Effector memory CD4-positive, alpha-beta T cell (primary cell): ENCODE data around the gene NPM1.
"Not testable (repeated sequence)": the region's sequence is repeated elsewhere in the genome, so short reads cannot be mapped to it uniquely, and the experiment has no call there.

Source experiments
- DNase-seq, 3 donors: peaks; one replicate each; pipeline ENCODE4 v3.0.0-alpha.2; 2020
- H3K27ac ChIP-seq: 2 replicates; pipeline ENCODE4 v1.7.0; 2013; ENCODE audit warnings: mild to moderate bottlenecking, low read length, moderate library complexity; ENCODE audit not compliant: insufficient read depth, poor library complexity, severe bottlenecking
- H3K27me3 ChIP-seq: replicated peaks from 2 replicates; pipeline ENCODE4 v1.7.0; 2013; ENCODE audit warnings: mild to moderate bottlenecking, low read length; ENCODE audit not compliant: insufficient read depth, control insufficient read depth, poor library complexity, severe bottlenecking
- H3K36me3 ChIP-seq: 2 replicates; pipeline ENCODE4 v1.7.0; 2013; ENCODE audit warnings: mild to moderate bottlenecking, low read length, moderate library complexity; ENCODE audit not compliant: control insufficient read depth, insufficient read depth
- H3K4me1 ChIP-seq: 2 replicates; pipeline ENCODE4 v1.7.0; 2013; ENCODE audit warnings: low read length, mild to moderate bottlenecking; ENCODE audit not compliant: control insufficient read depth, insufficient read depth, poor library complexity, severe bottlenecking
- H3K4me3 ChIP-seq: 2 replicates; pipeline ENCODE4 v1.7.0; 2013; ENCODE audit warnings: low read length, low read depth, mild to moderate bottlenecking; ENCODE audit not compliant: insufficient read depth, poor library complexity, severe bottlenecking
- H3K9me3 ChIP-seq: 2 replicates; pipeline ENCODE4 v1.7.0; 2013; ENCODE audit warnings: mild to moderate bottlenecking, low read length, moderate library complexity; ENCODE audit not compliant: control insufficient read depth

The NPM1 gene

DNA sequence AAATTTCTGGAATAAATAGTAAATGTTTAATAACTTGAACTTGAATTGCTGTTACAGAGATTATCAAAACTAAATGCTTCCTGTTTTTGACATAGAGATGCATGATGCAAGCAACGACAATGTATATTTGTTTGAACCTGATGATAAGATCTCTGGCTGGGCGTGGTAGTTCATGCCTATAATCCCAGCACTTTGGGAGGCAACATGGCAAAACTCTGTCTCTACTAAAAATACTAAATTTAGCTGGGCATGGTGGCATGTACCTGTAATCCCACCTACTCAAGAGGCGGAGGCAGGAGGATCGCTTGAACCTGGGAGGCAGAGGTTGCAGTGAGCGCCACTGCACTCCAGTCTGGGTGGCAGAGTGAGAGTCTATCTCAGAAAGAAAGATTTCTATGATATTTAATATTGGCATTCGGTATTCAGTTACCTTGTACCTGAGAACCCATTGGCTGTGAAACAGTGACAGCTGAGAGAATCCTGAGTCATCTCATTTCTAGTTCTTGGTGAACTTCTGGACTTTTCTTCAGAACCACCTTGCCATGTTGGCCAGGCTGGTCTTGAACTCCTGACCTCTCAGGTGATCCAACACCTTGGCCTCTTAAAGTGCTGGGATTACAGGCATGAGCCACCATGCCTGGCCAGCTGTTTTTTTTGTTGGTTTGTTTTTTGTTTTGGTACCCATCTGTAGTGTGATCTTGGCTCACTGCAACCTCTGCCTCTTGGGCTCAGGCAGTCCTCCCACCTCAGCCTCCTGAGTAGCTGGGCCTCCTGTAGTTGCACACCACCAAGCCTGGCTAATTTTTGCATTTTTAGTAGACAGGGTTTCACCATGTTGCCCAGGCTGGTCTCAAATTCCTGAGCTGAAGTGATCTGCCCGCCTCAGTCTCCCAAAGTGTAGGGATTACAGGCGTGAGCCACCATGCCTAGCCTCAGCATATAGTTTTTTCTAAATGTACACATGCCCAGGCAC lies 21.8 kb downstream of the NPM1 start:
- no peak overlapping the region for H3K4me3 ChIP-seq
- H3K36me3 ChIP-seq, result peaks cover 74% of the 10 kb centered on the region
- no peak for DNase-seq
- H3K9me3 ChIP-seq, result no peaks in the 10 kb centered on the region
- no peaks in the 10 kb centered on the region for H3K27me3 ChIP-seq
- no peaks in the 10 kb centered on the region for H3K4me1 ChIP-seq
- H3K27ac ChIP-seq, result no peak overlapping the region

GRCh38 chr5:171410181-171410580 lies 22.5 kb downstream of the NPM1 start:
- no peaks in the 10 kb centered on the region for H3K27me3 ChIP-seq
- no peak overlapping the region for H3K27ac ChIP-seq
- peaks cover 68% of the 10 kb centered on the region for H3K36me3 ChIP-seq
- H3K4me1 ChIP-seq, result no peaks in the 10 kb centered on the region
- no peak for DNase-seq
- no peak overlapping the region for H3K4me3 ChIP-seq
- H3K9me3 ChIP-seq, result no peaks in the 10 kb centered on the region

GRCh38 chr5:171412186-171412585 lies 24.5 kb downstream of the NPM1 start:
- Histone ChIP-seq H3K9me3 (no peaks in the 10 kb centered on the region), H3K27ac (no peak overlapping the region), H3K27me3 (no peaks in the 10 kb centered on the region), H3K4me3 (no peak overlapping the region), H3K4me1 (no peaks in the 10 kb centered on the region), H3K36me3 (peaks cover 48% of the 10 kb centered on the region)
- DNase-seq, result no peak

DNA sequence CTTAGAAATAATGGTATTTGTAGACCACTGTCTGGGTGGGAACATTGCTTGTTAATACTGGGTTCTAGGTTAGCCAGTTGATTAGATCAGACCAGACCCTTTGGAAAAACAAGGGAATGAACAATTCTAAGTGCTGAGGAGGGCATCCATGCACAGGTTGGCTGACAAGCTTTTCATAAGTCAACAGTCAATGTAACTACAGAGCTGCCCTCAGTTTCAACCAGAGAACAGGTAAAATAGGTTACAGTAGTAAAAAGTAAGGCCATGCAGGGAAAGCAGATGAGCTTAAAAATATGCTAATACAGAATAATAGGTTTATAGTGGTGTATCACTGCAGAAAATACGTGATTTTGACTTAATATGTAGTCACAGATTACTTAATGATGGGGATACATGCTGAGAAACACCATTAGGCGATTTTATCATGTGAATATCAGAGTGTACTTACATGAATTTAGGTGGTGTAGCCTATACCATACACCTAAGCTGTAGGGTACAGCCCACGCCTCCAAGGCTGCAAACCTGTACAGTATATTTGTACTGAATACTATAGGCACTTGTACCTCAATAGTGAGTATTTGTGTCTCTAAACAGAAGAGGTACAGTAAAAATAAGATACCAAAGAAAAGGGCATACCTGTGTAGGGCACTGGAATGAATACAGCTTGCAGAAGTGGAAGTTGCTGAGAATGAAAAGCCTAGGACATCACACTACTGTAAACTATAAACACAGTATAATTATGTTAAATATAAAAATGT lies 25.7 kb downstream of the NPM1 start:
- Histone ChIP-seq H3K4me1 (peaks cover under 1% of the 10 kb centered on the region), H3K36me3 (peaks cover 36% of the 10 kb centered on the region), H3K27me3 (no peaks in the 10 kb centered on the region), H3K27ac (no peak overlapping the region), H3K9me3 (no peaks in the 10 kb centered on the region), H3K4me3 (no peak overlapping the region)
- DNase-seq, result no peak

DNA sequence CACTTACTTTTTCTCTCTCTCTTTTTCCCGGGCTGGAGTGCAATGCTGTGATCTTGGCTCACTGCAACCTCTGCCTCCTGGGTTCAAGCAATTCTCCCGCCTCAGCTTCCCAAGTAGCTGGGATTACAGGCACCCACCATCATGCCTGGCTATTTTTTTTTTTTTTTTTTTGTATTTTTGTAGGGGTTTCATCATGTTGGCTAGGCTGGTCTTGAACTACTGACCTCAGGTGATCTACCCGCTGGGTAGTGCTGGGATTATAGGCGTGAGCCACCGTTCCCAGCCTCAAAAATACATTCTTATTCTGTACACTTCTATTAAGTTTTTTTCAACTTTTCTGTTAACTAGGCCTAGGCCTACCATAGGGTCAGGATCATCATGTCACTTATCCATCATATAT lies 26.3 kb downstream of the NPM1 start:
- peaks cover 30% of the 10 kb centered on the region for H3K36me3 ChIP-seq
- not testable (repeated sequence) for H3K27ac ChIP-seq, H3K4me3 ChIP-seq, DNase-seq, H3K4me1 ChIP-seq, H3K9me3 ChIP-seq, H3K27me3 ChIP-seq

- peaks cover 18% of the 10 kb centered on the region for H3K36me3 ChIP-seq
- peaks cover 11% of the 10 kb centered on the region for H3K4me1 ChIP-seq
- no peak overlapping the region for H3K4me3 ChIP-seq
- H3K27ac ChIP-seq, result no peak overlapping the region
- no peaks in the 10 kb centered on the region for H3K9me3 ChIP-seq
- peaks cover 3% of the 10 kb centered on the region for H3K27me3 ChIP-seq
- no peak for DNase-seq
Measured at GRCh38 chr5:171415115-171415730, 27.6 kb downstream of the NPM1 start.

DNA sequence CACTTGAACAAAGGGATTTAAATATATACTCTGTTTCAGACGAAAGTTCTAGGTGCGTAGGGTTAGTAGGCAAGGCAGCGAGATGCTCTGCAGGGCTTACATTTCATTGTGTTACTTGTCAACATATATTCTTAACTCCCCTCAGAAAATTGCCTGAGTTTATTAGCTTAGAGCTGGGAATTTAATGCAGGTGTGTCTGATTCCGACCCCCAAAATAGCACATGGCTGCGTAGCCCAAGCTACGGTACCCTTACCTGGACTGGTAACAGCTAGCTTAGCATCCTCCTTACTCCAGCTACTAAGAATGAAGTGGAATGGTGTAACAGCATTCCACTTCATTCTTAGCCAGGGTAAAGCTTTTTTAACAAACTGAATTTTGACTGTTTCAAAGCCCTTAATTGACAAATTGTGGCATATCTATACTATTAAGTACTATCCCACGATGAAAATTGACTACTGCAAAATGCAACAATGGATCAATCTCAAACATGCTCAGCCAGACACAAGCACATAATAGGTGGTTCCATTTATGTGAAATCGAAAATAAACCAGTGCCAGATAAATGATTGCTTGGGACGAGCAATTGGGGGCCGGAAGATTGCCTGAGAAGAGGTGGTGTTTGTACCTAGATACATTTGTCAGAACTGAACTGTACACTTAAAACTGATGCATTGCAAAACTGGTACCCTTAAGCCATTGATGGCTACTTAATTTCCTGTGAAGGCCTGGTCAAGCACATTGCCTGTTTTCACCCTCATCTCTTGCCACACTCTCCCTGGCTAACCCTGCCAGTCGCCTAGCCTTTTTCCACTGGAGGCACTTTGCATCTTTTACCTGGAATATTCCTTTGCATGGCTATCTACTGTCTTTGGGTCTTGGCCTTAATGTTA lies 28.8 kb downstream of the NPM1 start:
- Histone ChIP-seq H3K27ac (no peak overlapping the region), H3K4me3 (no peak overlapping the region), H3K36me3 (peaks cover 10% of the 10 kb centered on the region), H3K27me3 (peaks cover 14% of the 10 kb centered on the region), H3K9me3 (no peaks in the 10 kb centered on the region), H3K4me1 (peaks cover 18% of the 10 kb centered on the region)
- DNase-seq, result no peak

- peaks cover 1% of the 10 kb centered on the region for H3K36me3 ChIP-seq
- peak in 2 of 3 donors; percentile 7 to 18 for DNase-seq
- peak overlapping the region; percentile 62 for H3K4me3 ChIP-seq
Measured at GRCh38 chr5:171418316-171418981, 30.8 kb downstream of the NPM1 start.

More at GRCh38 chr5:171418316-171418981, 30.8 kb downstream of the NPM1 start:
- Histone ChIP-seq H3K4me1 (peaks cover 18% of the 10 kb centered on the region), H3K27ac (no peak overlapping the region), H3K27me3 (peaks cover 17% of the 10 kb centered on the region), H3K9me3 (no peaks in the 10 kb centered on the region)
